H9 (cell line): Measurements from ENCODE around the gene SGIP1. TPM values are rescaled to one million over a fixed set of nuclear protein-coding genes. Genes with fewer than 3 reads are reported as not detected.

Experiments
- DNase-seq: peaks from one replicate; pipeline ENCODE4 v3.0.0-alpha.2; 2017
- H2AFZ ChIP-seq: one replicate; pipeline ENCODE4 v1.6.1; 2013; ENCODE audit warnings: mild to moderate bottlenecking, low read length, control low read depth, moderate library complexity
- H2AK5ac ChIP-seq: 2 replicates; pipeline ENCODE4 v1.6.1; 2013; ENCODE audit warnings: low read length, control low read depth, mixed read lengths; ENCODE audit not compliant: insufficient read length
- H2BK120ac ChIP-seq: one replicate; pipeline ENCODE4 v1.6.1; 2013; ENCODE audit warnings: low read depth, mild to moderate bottlenecking, low read length, control low read depth, inconsistent platforms; ENCODE audit not compliant: poor library complexity, severe bottlenecking
- H2BK12ac ChIP-seq: 2 replicates; pipeline ENCODE4 v1.6.1; 2013; ENCODE audit warnings: low read length, control low read depth, mixed read lengths, low read depth; ENCODE audit not compliant: insufficient read length
- H2BK15ac ChIP-seq: 2 replicates; pipeline ENCODE4 v1.6.1; 2013; ENCODE audit warnings: low read depth, low read length, control low read depth
- H2BK20ac ChIP-seq: one replicate; pipeline ENCODE4 v1.6.1; 2013; ENCODE audit warnings: low read depth, mild to moderate bottlenecking, low read length, control low read depth, inconsistent platforms; ENCODE audit not compliant: poor library complexity, severe bottlenecking
- H2BK5ac ChIP-seq: 2 replicates; pipeline ENCODE4 v1.6.1; 2013; ENCODE audit warnings: low read length, control low read depth, mixed read lengths; ENCODE audit not compliant: insufficient read length
- H3K14ac ChIP-seq: 2 replicates; pipeline ENCODE4 v1.6.1; 2013; ENCODE audit warnings: low read length, control low read depth; ENCODE audit not compliant: insufficient read depth
- H3K18ac ChIP-seq: 2 replicates; pipeline ENCODE4 v1.6.1; 2013; ENCODE audit warnings: low read depth, mild to moderate bottlenecking, mixed read lengths, low read length, control low read depth; ENCODE audit not compliant: insufficient read length
- H3K23ac ChIP-seq: 2 replicates; pipeline ENCODE4 v1.6.1; 2013; ENCODE audit warnings: low read length, control low read depth, mixed read lengths, low read depth; ENCODE audit not compliant: insufficient read length
- H3K23me2 ChIP-seq: 2 replicates; pipeline ENCODE4 v1.6.1; 2013; ENCODE audit warnings: low read depth, mild to moderate bottlenecking, mixed read lengths, low read length, control low read depth; ENCODE audit not compliant: insufficient read length, poor library complexity, severe bottlenecking
- H3K27ac ChIP-seq: 2 replicates; pipeline ENCODE4 v1.5.1; 2013; ENCODE audit warnings: low read length, control low read depth, mixed read lengths, low read depth; ENCODE audit not compliant: insufficient read length
- H3K27me3 ChIP-seq: 2 replicates; pipeline ENCODE4 v1.6.1; 2013; ENCODE audit warnings: low read length, control low read depth, inconsistent platforms; ENCODE audit not compliant: insufficient read depth
- H3K4ac ChIP-seq: 2 replicates; pipeline ENCODE4 v1.6.1; 2013; ENCODE audit warnings: low read depth, mild to moderate bottlenecking, control low read depth, inconsistent platforms, low read length, moderate library complexity
- H3K4me1 ChIP-seq: 2 replicates; pipeline ENCODE4 v1.6.1; 2013; ENCODE audit warnings: low read length, control low read depth, inconsistent platforms; ENCODE audit not compliant: insufficient read depth
- H3K4me2 ChIP-seq: 2 replicates; pipeline ENCODE4 v1.6.1; 2013; ENCODE audit warnings: low read length, control low read depth, mixed read lengths; ENCODE audit not compliant: insufficient read length, insufficient read depth
- H3K56ac ChIP-seq: 2 replicates; pipeline ENCODE4 v1.6.1; 2013; ENCODE audit warnings: low read depth, mild to moderate bottlenecking, mixed read lengths, low read length, control low read depth; ENCODE audit not compliant: insufficient read length
- H3K79me1 ChIP-seq: 2 replicates; pipeline ENCODE4 v1.6.1; 2013; ENCODE audit warnings: low read depth, mild to moderate bottlenecking, moderate library complexity, low read length, control low read depth, inconsistent platforms; ENCODE audit not compliant: insufficient read depth, poor library complexity, severe bottlenecking
- H3K79me2 ChIP-seq: 2 replicates; pipeline ENCODE4 v1.6.1; 2013; ENCODE audit warnings: low read length, control low read depth, inconsistent platforms; ENCODE audit not compliant: insufficient read depth
- H3K9ac ChIP-seq: 2 replicates; pipeline ENCODE4 v1.6.1; 2013; ENCODE audit warnings: low read length, control low read depth, mixed read lengths; ENCODE audit not compliant: insufficient read length; ENCODE audit errors: extremely low read depth
- H3K9me3 ChIP-seq: one replicate; pipeline ENCODE4 v1.6.1; 2013; ENCODE audit warnings: low read depth, low read length, inconsistent platforms; ENCODE audit not compliant: control insufficient read depth
- H3T11ph ChIP-seq: one replicate; pipeline ENCODE4 v1.6.1; 2013; ENCODE audit warnings: mild to moderate bottlenecking, low read length, control low read depth, inconsistent platforms
- H4K20me1 ChIP-seq: one replicate; pipeline ENCODE4 v1.6.1; 2013; ENCODE audit not compliant: control insufficient read depth, insufficient read length, insufficient read depth
- H4K5ac ChIP-seq: 2 replicates; pipeline ENCODE4 v1.6.1; 2013; ENCODE audit warnings: low read depth, mild to moderate bottlenecking, mixed read lengths, low read length, control low read depth; ENCODE audit not compliant: insufficient read length
- H4K8ac ChIP-seq: replicated peaks from 2 replicates; pipeline ENCODE4 v1.6.1; 2013; ENCODE audit warnings: low read length, control low read depth, mixed read lengths, low read depth; ENCODE audit not compliant: insufficient read length
- H4K91ac ChIP-seq: 2 replicates; pipeline ENCODE4 v1.6.1; 2013; ENCODE audit warnings: low read depth, mild to moderate bottlenecking, moderate library complexity, mixed read lengths, low read length, control low read depth; ENCODE audit not compliant: insufficient read length
- H3K27ac Mint-ChIP-seq, 3 experiments: 2 replicates in 2 of 3; 3 replicates in 1 of 3; pipeline ENCODE4 v1.8.0; 2020 to 2021; ENCODE audit warnings: mixed read lengths in 3 of 3, mild to moderate bottlenecking in 1 of 3, moderate library complexity in 1 of 3
- H3K27me3 Mint-ChIP-seq: 2 replicates; pipeline ENCODE4 v1.8.0; 2021; ENCODE audit warnings: low read depth, mild to moderate bottlenecking, moderate library complexity, mixed read lengths
- H3K36me3 Mint-ChIP-seq, 3 experiments: 2 replicates in 2 of 3; 3 replicates in 1 of 3; pipeline ENCODE4 v1.8.0; 2020 to 2021; ENCODE audit warnings: low read depth in 3 of 3, mixed read lengths in 3 of 3; ENCODE audit not compliant: insufficient read depth in 1 of 3
- H3K4me1 Mint-ChIP-seq, 2 experiments: 2 replicates each; pipeline ENCODE4 v1.8.0; 2020; ENCODE audit warnings: mixed read lengths in 2 of 2
- H3K4me3 Mint-ChIP-seq, 2 experiments: 2 replicates in 1 of 2; 3 replicates in 1 of 2; pipeline ENCODE4 v1.8.0; 2020 to 2021; ENCODE audit warnings: mild to moderate bottlenecking in 2 of 2, mixed read lengths in 2 of 2, moderate library complexity in 1 of 2
- H3K9me3 Mint-ChIP-seq, 2 experiments: 2 replicates in 1 of 2; 3 replicates in 1 of 2; pipeline ENCODE4 v1.8.0; 2020; ENCODE audit warnings: mild to moderate bottlenecking in 2 of 2, mixed read lengths in 2 of 2, moderate library complexity in 1 of 2
- CTCF ChIP-seq: fragments of 200-600 bp; sonication (generic); conservative IDR thresholded peaks from 3 replicates; pipeline ENCODE4 v1.8.0; 2021; ENCODE audit warnings: antibody characterized with exemption, mild to moderate bottlenecking
- total RNA-seq: library from RNA; stranded (reverse); gene quantifications from 2 replicates; pipeline ENCODE4 v1.2.1, GENCODE V29; 2021

Gene SGIP1
- total RNA-seq, 1 experiment from 2014 or later, result 1.5 TPM

GRCh38 chr1:66767626-66768025 is 233.7 kb downstream of the SGIP1 start:
- Mint-ChIP-seq H3K4me1 (peaks cover 0 to 6% of the 10 kb centered on the region in 2 experiments; a peak in 2 of 4 replicates), H3K4me3 (no peak overlapping the region), H3K27me3 (no peaks in the 10 kb centered on the region), H3K36me3 (no peaks in the 10 kb centered on the region), H3K27ac (no peak overlapping the region), H3K9me3 (peaks cover 2 to 5% of the 10 kb centered on the region in 2 experiments; a peak in 3 of 5 replicates)
- Histone ChIP-seq H3K4ac (no peak overlapping the region), H3K23me2 (no peaks in the 10 kb centered on the region), H3K4me2 (no peak overlapping the region), H3T11ph (no peak overlapping the region), H4K5ac (no peak overlapping the region), H2AFZ (no peak overlapping the region), H2BK5ac (no peak overlapping the region), H3K79me2 (no peaks in the 10 kb centered on the region), H4K91ac (no peak overlapping the region), H3K9me3 (no peaks in the 10 kb centered on the region), H3K18ac (no peak overlapping the region), H3K27ac (no peak overlapping the region), H3K27me3 (no peaks in the 10 kb centered on the region), H3K9ac (no peak overlapping the region), H2BK12ac (no peak overlapping the region), H3K23ac (no peak overlapping the region), H2AK5ac (no peak overlapping the region), H3K4me1 (no peaks in the 10 kb centered on the region), H2BK15ac (no peak overlapping the region), H3K79me1 (no peaks in the 10 kb centered on the region), H4K8ac (no peak overlapping the region), H2BK20ac (no peak overlapping the region), H2BK120ac (no peak overlapping the region), H3K14ac (no peak overlapping the region), H4K20me1 (no peaks in the 10 kb centered on the region), H3K56ac (no peak overlapping the region)
- DNase-seq, result no peak
- no peak for TF ChIP-seq CTCF
